ENCODE data around the gene DCLK1. TPM values are rescaled to one million over a fixed set of nuclear protein-coding genes. Genes with fewer than 3 reads are reported as not detected.

DCLK1 gene
- total and polyA plus RNA-seq, 2 donors (not counting 1 experiment from before 2014, with no cell fraction given) = 0.56 to 6.3 TPM

GRCh38 chr13:36067746-36068381 lies 63.3 kb downstream of the DCLK1 start:
- no peaks in the 10 kb centered on the region for H3K27me3 ChIP-seq (ENCODE audit: control insufficient read depth, insufficient read depth, low read length)
- H3K4me1 ChIP-seq (ENCODE audit: control insufficient read depth, extremely low read depth, insufficient read depth, low read length) = no peaks in the 10 kb centered on the region
- no peak overlapping the region for H3K27ac ChIP-seq (ENCODE audit: insufficient read depth, low read length)
- H4K20me1 ChIP-seq (ENCODE audit: control insufficient read depth, extremely low read depth, insufficient read depth, low read length) = no peaks in the 10 kb centered on the region
- no peak overlapping the region for H3K4me3 ChIP-seq (replicated peaks in 1 of 4; ENCODE audit: control extremely low read depth in 1 of 4, insufficient read depth in 1 of 4, low read depth in 3 of 4, low read length in 4 of 4)
- no peak overlapping the region for H3K9ac ChIP-seq (ENCODE audit: insufficient read depth, low read length)
- TF ChIP-seq EZH2 (IDR thresholded peaks at IDR 0.05; ENCODE audit: low read length, missing control alignments) = no peak
- no peak for TF ChIP-seq CTCF (conservative IDR thresholded peaks at IDR 0.05 in 1 of 2, IDR thresholded peaks at IDR 0.05 in 1 of 2; ENCODE audit: low read depth in 1 of 2, low read length in 2 of 2)
- DNase-seq (ENCODE audit: low read depth in 2 of 2) = no peak
- no peak overlapping the region for H3K4me2 ChIP-seq (ENCODE audit: extremely low read depth, insufficient read depth, low read length)
- no peaks in the 10 kb centered on the region for H3K36me3 ChIP-seq (ENCODE audit: control insufficient read depth, insufficient read depth, low read length)
- H3K79me2 ChIP-seq (ENCODE audit: control insufficient read depth, insufficient read depth, low read length) = no peaks in the 10 kb centered on the region
- no peak overlapping the region for H2AFZ ChIP-seq (ENCODE audit: low read length)
- H3K9me3 ChIP-seq (ENCODE audit: control insufficient read depth, insufficient read depth, low read depth, low read length) = no peaks in the 10 kb centered on the region

DNA sequence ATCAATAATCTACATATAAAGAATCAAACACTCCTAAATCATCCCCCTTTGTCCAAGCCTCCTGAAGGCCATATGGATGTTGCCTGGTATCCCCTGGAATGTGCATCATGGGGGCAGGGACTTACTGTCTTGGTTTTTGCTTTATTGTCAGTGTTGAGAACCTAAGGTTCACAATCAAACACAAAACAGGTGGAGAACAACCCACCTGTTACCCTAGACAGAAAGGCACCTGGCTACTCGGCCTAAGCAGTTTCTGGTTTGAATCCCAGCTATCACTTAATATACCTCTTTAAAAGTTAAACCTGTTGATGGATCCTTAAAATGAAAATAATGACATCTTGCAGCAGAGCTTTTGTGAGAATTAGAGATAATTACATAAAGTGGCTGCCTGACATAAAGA lies 68.9 kb downstream of the DCLK1 start:
- no peaks in the 10 kb centered on the region for H4K20me1 ChIP-seq (ENCODE audit: control insufficient read depth, extremely low read depth, insufficient read depth, low read length)
- H3K27me3 ChIP-seq (ENCODE audit: control insufficient read depth, insufficient read depth, low read length) = no peaks in the 10 kb centered on the region
- H3K27ac ChIP-seq (ENCODE audit: insufficient read depth, low read length) = no peak overlapping the region
- H3K4me3 ChIP-seq (replicated peaks in 1 of 4; ENCODE audit: control extremely low read depth in 1 of 4, insufficient read depth in 1 of 4, low read depth in 3 of 4, low read length in 4 of 4) = no peak overlapping the region
- TF ChIP-seq EZH2 (IDR thresholded peaks at IDR 0.05; ENCODE audit: low read length, missing control alignments) (no peak), CTCF (conservative IDR thresholded peaks at IDR 0.05 in 1 of 2, IDR thresholded peaks at IDR 0.05 in 1 of 2; ENCODE audit: low read depth in 1 of 2, low read length in 2 of 2) (no peak)
- H2AFZ ChIP-seq (ENCODE audit: low read length) = no peak overlapping the region
- no peaks in the 10 kb centered on the region for H3K9me3 ChIP-seq (ENCODE audit: control insufficient read depth, insufficient read depth, low read depth, low read length)
- no peaks in the 10 kb centered on the region for H3K36me3 ChIP-seq (ENCODE audit: control insufficient read depth, insufficient read depth, low read length)
- H3K79me2 ChIP-seq (ENCODE audit: control insufficient read depth, insufficient read depth, low read length) = no peaks in the 10 kb centered on the region
- H3K9ac ChIP-seq (ENCODE audit: insufficient read depth, low read length) = no peak overlapping the region
- H3K4me1 ChIP-seq (ENCODE audit: control insufficient read depth, extremely low read depth, insufficient read depth, low read length) = no peaks in the 10 kb centered on the region
- DNase-seq (ENCODE audit: low read depth in 2 of 2) = no peak
- H3K4me2 ChIP-seq (ENCODE audit: extremely low read depth, insufficient read depth, low read length) = no peak overlapping the region

DNA sequence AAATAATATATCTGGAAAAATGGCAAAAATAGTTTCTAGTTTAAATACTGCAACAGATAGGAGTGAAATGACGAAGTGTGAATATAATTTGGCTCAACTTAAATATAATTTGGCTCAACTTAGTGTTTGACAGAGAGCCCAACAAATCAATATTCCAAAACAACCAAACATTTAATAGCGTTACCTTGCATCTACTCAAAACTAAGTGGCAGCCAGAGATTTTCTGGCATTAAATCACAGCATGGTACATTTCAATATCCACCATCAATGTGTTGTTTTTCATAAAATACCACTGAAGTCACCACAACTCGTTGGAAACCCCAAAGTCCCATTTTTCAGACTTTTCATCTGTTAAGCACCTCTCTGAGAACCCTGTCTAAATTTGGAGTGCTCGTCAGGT lies 69.6 kb downstream of the DCLK1 start:
- Histone ChIP-seq H3K4me2 (ENCODE audit: extremely low read depth, insufficient read depth, low read length) (no peak overlapping the region), H3K79me2 (ENCODE audit: control insufficient read depth, insufficient read depth, low read length) (no peaks in the 10 kb centered on the region), H3K36me3 (ENCODE audit: control insufficient read depth, insufficient read depth, low read length) (no peaks in the 10 kb centered on the region), H2AFZ (ENCODE audit: low read length) (no peak overlapping the region), H3K27ac (ENCODE audit: insufficient read depth, low read length) (no peak overlapping the region), H4K20me1 (ENCODE audit: control insufficient read depth, extremely low read depth, insufficient read depth, low read length) (no peaks in the 10 kb centered on the region), H3K9me3 (ENCODE audit: control insufficient read depth, insufficient read depth, low read depth, low read length) (no peaks in the 10 kb centered on the region), H3K4me3 (replicated peaks in 1 of 4; ENCODE audit: control extremely low read depth in 1 of 4, insufficient read depth in 1 of 4, low read depth in 3 of 4, low read length in 4 of 4) (no peak overlapping the region), H3K9ac (ENCODE audit: insufficient read depth, low read length) (no peak overlapping the region), H3K27me3 (ENCODE audit: control insufficient read depth, insufficient read depth, low read length) (no peaks in the 10 kb centered on the region), H3K4me1 (ENCODE audit: control insufficient read depth, extremely low read depth, insufficient read depth, low read length) (no peaks in the 10 kb centered on the region)
- TF ChIP-seq EZH2 (IDR thresholded peaks at IDR 0.05; ENCODE audit: low read length, missing control alignments) = no peak
- TF ChIP-seq CTCF (conservative IDR thresholded peaks at IDR 0.05 in 1 of 2, IDR thresholded peaks at IDR 0.05 in 1 of 2; ENCODE audit: low read depth in 1 of 2, low read length in 2 of 2) = no peak
- no peak for DNase-seq (ENCODE audit: low read depth in 2 of 2)
